NOMO-1 treated with DMSO at 0.1 percent for 48 hours (cell line): ENCODE results near the gene MRPL37.
"Not testable (repeated sequence)": the region's sequence is repeated elsewhere in the genome, so short reads cannot be mapped to it uniquely, and the experiment has no call there.

ENCODE experiments used
- DNase-seq: peaks from one replicate; lab custom pipeline; 2025; ENCODE audit not compliant: unreplicated experiment; lab: John Stamatoyannopoulos, UW

MRPL37 gene

GRCh38 chr1:54172614-54173599 is 27.1 kb upstream of the MRPL37 start:
- no peak for DNase-seq

DNA sequence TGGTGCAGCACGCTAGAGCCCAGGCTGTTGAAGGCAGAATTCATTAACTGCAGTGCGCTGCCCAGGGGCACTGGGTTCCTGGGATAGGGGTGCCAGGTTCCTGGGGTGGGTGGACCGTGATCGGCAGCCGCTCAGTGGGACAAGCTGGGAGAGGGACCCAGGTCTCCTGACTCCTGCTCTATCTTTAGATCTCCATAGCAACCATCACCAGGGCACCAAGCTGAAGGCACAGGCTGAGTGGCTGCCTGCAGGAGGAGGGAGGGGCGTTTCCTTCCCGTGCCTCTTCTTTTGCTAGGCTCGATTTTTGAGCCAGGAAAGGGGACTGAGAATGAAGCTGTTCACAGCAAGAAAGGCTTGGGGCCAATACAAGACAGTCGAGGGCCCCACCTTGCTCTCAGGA is 26.3 kb upstream of the MRPL37 start:
- DNase-seq, result no peak

DNA sequence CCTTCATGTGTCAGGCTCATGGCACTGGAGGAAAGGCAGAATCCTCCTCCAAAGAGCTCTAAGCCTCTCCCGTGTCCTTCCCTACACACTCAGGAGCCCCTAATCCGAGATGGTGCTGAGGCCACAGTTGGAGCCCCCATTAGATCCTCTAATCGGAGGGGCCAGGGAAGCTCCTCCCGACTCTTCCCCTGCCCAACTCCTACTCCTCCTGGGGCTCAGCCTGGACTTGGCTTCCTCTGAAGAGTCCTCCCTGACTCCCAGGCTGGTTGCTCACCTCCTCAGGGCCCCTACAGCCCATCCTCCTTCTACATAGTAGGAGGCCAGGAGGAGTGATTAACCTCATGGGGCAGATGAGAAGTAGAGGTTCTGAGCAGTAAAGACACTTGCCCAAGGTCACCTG is 25.9 kb upstream of the MRPL37 start:
- no peak for DNase-seq

DNA sequence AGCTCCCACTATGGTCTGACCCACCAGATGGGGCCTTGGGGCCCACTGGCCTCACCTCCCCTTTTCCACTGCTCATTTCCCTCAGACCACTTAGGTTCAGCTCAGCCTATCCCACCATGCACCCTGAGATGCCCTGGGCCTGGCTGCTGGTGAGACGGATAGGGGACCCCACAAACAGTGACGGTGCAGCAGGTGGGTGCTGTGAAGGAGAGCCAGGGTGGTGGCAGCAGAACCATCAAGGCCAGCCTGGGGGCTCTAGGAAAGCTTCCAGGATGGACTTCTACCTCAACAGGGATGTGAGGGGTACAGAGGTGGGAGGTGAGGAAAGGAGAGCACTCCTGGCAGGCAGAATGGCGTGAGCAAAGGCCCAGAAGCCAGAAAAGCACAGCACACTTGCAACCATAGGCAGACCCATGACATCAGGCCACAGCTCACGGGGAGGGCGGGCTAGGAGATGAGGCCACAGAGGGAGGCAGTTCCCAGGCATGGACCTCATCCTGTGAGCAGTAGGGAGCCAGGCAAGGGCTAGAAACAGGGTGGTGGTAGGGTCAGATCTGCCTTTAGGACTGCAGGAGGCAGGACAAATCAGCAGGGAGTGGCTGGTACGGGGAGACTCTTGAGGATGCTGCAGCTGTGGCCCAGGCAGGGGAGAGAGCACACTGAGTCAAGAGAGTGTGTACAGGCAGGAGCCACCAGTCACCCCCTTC is 23.2 kb upstream of the MRPL37 start:
- no peak for DNase-seq

DNA sequence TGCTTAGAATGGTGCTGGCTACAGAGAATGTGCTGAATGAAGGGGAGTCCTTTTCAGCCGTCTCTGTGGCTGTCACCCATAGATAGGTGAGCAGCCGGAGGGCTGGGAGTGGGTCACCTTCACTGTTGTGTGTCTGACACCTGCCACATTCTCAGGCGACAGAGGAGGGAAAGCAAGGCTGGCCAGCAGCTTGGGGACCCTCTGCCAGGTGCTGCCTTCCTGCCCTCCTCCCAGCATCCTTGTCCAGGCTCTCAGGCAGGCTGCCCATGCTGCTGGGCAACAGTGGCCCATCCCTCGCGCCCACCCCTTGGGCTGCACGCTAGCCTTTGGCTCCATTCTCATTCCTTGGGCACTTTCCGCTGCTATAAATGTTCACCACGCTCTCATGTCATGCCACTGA is 22.2 kb upstream of the MRPL37 start:
- no peak for DNase-seq

DNA sequence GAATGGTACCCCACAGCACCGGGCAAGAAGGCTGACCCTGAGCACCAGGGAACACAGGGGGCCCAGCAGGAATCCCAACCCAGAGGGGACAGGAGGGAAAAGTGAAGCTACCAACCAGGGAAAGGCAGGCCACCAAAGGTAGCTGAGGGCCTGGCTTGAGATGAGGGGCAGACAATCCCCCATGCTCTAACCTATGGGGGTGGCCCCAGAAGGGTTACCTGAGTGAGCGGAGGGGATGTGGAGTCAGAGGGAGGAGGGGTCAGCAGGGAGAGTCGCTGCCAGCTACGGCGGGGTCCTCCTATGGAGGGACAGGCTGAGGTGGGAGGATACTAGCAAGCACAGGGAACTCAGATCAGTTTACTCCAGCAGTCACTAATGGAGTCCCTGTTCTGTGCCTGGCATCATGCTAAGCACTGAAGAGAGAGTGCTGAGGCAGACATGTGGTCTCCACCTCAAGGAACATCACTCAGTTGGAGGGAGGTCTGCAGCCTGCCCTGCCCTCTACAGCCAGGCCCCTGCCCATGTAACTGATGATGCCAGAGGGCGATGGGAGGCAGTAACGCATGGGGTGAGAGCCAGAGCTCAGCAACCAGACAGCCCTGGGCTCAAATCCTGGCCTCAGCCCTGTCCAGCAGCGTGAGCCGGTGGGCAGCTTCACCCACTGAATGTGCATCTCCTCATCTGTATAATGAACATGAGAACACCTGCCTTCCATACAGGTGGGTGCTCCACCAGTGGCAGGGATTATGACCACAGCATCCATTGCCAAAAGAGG is 21.5 kb upstream of the MRPL37 start:
- no peak for DNase-seq

DNA sequence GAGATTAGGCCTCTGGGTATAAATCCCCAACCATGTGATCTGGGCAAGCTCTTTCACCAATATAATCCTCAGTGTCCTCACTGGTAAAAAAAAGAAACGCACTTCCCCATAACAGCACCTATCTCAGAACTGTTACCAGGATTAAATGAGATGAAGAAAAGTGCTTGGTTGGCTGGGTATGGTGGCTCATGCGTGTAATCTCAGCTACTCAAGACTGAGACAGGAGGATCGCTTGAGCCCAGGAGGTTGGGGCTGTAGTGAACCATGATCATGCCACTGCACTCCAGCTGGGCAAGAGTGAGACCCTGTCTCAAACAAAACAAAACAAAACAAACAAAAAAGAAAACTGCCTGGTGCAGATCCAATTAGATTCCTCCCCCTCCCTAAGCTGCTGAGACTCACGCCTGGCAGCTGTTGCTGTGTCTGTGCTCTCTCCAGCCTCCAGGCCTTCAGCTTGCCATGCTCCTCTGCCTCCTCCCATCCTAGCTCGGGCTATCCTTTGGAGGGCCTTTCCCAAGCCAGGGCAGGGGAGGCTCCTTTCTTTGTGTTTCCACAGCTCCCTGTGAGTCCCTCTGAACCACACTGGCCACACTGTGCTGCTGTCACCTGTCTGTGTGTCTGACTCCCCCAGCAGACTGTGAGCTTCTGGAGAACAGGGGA is 19.1 kb upstream of the MRPL37 start:
- no peak for DNase-seq

DNA sequence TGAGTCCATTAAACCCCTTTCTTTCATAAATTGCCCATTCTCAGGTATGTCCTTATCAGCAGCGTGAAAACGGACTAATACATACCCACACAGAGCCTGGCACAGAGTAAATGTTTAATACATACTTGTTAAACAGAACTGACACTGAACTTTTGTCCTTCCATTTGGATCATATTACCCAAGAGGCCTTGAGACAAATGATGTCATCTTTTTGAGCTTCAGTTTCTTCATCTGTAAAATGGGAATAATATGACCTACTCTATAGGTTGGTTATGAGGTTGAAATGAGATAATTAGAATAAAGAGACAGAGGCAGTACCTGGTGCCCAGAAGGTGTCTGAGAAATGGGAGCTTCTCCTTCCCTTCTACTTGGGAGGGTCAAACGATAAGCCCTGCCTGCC is 13.9 kb upstream of the MRPL37 start:
- no peak for DNase-seq

DNA sequence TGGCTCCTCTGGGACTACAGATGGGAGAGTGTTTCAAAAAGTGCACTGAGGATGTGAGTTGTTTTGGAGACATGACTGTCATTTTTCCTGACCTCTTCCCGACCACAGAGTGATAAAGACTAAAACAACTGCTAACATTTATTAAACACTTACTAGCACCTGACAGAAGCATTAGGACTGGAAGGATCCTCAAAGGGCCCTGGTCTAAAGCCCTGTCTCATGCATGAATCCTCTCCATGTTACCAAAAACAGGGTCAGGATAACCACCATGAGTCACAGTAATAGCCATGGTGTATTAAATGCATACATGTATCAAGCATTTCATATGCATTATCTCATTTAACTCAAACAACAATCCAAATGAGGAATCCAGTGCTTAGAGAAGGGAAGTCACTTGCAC is 11.7 kb upstream of the MRPL37 start:
- DNase-seq, result no peak

DNA sequence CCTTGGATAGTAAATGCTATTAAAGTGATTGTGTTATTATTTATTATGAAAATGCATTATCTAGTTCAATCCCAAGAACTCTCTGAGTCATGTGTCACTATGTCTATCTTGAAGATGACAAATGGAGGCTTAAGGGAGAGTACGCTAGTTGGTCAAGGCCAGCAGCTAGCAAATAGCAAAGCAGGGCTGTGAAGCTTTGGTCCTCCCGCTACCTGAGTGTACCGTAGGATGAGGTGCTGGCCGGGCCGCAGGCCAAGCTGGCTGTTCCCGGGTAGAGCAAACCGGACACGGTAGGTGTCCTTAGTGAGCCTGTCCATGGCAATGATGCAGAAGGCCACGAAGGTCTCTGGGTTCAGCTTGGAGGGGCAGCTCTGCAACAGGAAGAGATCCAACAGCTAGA is 9.4 kb upstream of the MRPL37 start:
- DNase-seq, result no peak

DNA sequence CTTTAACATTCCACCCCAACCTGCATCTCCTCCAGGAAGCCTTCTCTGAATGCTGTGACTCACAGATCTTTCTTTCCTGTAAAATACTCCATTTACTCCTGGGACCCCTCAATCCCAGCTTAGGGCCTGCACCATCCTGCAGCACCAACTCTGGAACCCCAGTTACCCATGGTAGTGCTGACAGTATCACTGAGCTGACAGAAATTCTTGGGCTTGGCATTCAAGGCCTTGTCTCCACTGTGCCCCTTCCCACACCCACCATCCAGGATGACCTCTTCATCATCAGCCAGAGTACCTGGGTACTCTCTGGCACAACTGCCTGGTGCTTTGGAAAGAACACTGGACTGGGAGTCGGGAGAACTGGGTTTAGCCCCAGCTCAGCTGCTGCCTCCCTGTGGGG is 8.4 kb upstream of the MRPL37 start:
- DNase-seq, result no peak

- no peak for DNase-seq
These were observed 6.5 kb upstream of the MRPL37 start for GRCh38 chr1:54193453-54193852.

- DNase-seq, result no peak
These were observed 709 bp upstream of the MRPL37 start for GRCh38 chr1:54199151-54199764.

GRCh38 chr1:54200519-54200997 is 591 bp downstream of the MRPL37 start:
- no peak for DNase-seq

DNA sequence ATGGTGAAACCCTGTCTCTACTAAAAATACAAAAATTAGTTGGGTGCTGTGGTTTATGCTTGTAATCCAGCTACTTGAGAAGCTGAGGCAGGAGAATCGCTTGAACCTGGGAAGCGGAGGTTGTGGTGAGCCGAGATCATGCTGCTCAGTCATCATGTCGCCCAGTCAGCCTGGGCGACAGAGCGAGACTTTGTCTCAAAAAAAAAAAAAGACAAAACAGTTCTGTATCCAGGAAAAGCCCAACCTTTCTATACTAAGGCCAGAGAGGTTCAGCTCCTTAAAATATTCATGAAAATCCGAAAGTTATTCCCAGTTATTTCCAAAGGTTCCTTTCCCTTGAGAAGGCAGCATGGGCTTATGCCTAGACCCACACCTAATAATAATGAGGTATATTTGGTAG is 4.2 kb downstream of the MRPL37 start:
- DNase-seq, result no peak

- no peak for DNase-seq
These were observed 7.3 kb downstream of the MRPL37 start for GRCh38 chr1:54207287-54207686.

DNA sequence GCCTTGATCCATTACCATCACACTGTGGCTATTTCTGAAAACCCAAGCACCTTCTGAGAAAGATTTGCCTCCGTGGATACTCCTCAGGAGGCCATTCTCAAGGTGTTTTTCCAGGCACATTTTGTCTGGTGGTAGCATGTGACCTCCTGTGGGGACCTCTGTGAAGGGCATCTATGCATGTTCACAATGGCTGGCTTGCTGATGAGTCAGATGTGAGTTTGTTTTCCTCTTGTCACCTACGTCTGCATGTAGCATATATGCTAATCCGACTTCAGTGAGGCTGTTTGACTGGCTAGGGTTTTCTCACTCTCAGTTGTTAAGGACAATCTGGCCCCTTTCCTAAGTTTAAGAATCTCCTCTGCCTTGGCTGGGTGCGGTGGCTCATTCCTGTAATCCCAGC is 7.9 kb downstream of the MRPL37 start:
- not testable (repeated sequence) for DNase-seq

GRCh38 chr1:54212872-54213271 is 12.9 kb downstream of the MRPL37 start:
- no peak for DNase-seq

DNA sequence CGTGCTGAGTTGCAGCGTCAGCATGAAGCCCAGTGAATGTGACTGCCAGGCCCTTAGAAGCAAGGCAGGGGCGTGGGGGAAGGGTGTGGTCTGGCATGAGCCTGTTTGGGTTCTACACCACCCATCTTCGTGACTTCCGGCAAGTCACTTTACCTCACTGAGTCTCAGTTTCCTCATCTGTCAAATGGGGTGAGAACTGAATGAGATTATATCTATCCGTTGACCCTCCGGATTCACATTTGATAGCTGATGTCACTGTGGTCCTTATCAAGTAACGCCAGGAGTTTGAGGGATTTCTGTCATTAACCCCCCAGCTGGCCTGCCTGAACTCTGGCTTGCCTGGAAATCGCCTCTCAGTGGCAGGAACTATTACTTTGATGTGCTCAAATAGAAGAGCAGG is 15.6 kb downstream of the MRPL37 start:
- no peak for DNase-seq

DNA sequence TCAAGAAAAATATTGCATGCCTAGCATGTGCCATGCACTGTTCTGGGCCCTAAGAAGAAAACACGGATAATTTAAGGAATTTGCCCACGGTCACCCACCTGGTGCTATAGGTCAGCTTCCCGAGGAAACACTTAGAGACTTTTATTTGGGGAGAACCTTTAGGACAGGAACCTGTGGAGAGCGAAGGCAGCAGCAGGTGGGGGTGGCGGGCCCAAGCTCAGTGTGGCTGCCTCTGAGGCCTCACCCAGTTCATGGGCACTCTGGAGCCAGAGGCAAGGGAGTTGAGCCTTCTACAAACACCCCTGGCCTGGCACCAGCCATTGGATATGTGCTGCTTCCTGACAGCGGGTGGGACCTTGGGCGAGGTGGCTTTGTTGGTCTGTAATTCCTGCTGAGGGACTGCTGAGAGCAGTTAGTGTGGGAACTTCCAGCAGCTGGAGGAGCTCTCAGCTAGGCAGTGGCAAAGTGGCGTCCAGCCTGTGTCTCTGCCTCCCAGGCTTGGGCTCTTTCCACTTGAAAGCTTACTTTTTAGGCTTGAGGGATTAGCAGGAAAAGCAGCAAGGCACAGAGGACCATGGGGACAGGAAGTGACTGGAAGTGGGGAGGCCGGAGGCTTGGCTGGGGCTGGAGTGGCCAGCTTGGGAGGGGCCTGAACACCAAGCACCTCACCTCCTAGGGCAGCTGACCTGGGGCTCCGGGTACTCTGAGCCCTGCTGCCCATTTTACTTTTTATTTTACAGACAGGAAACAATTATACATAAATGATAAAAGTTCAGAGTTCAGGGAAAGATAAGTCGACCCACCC is 19.1 kb downstream of the MRPL37 start:
- DNase-seq, result no peak
